Panc1 (cell line): ENCODE data around the gene UGT1A5. TPM values are rescaled to one million over a fixed set of nuclear protein-coding genes. Genes with fewer than 3 reads are reported as not detected.

Experiments used
- ATAC-seq: fragments of 200-7000 bp; cut with Tn5 transposase; 2 replicates; pipeline ENCODE4 v1.9.1; 2020; ENCODE audit warnings: mild to moderate bottlenecking, moderate library complexity
- BruUV-seq: library from RNA; stranded (reverse); fragments of 400-500 nt; replicated peaks from 2 replicates; lab custom pipeline; 2021; lab: Mats Ljungman, UMichigan
- CTCF ChIA-PET: fragments of 300-600 bp; sonication (Branson Sonifier 250); formaldehyde crosslinking; loops from one replicate; lab custom pipeline; 2022; ENCODE audit warnings: antibody characterized with exemption; lab: Charles Lee
- POLR2A ChIA-PET: fragments of 300-600 bp; sonication (Branson Sonifier 250); formaldehyde crosslinking; loops from one replicate; lab custom pipeline; 2022; ENCODE audit warnings: antibody characterized with exemption; lab: Charles Lee
- DNase-seq: peaks from one replicate; pipeline ENCODE4 v3.0.0-alpha.2; 2010; ENCODE audit warnings: low read depth, low spot score
- H3K27ac ChIP-seq: 2 replicates; pipeline ENCODE4 v1.5.1; 2011; ENCODE audit warnings: mild to moderate bottlenecking, low read length, inconsistent platforms
- H3K27me3 ChIP-seq: fragments of 200-500 bp; sonication (Bioruptor generic); 2 replicates; pipeline ENCODE4 v1.6.0; 2014; ENCODE audit warnings: low read length, inconsistent platforms; ENCODE audit not compliant: control insufficient read depth, insufficient read depth
- H3K36me3 ChIP-seq: fragments of 200-500 bp; sonication (Bioruptor generic); 2 replicates; pipeline ENCODE4 v1.5.1; 2014; ENCODE audit warnings: inconsistent platforms, mild to moderate bottlenecking, low read length, moderate library complexity; ENCODE audit not compliant: control insufficient read depth, insufficient read depth
- H3K4me1 ChIP-seq: 2 replicates; pipeline ENCODE4 v1.5.1; 2011; ENCODE audit warnings: inconsistent platforms, mild to moderate bottlenecking, low read length, moderate library complexity; ENCODE audit not compliant: control insufficient read depth, insufficient read depth
- H3K4me3 ChIP-seq, 2 experiments: 2 replicates each; pipeline ENCODE4 v1.5.1; 2011 to 2012; ENCODE audit warnings: low read depth in 2 of 2, low read length in 2 of 2, mild to moderate bottlenecking in 2 of 2, inconsistent platforms in 1 of 2, moderate library complexity in 1 of 2
- H3K9me3 ChIP-seq: fragments of 200-500 bp; sonication (Bioruptor generic); 2 replicates; pipeline ENCODE4 v1.5.1; 2014; ENCODE audit warnings: low read depth, mild to moderate bottlenecking, inconsistent platforms, low read length, moderate library complexity; ENCODE audit not compliant: control insufficient read depth, insufficient read depth
- CTCF ChIP-seq: fragments of 450-650 bp; IDR thresholded peaks from 2 replicates; pipeline ENCODE4 v1.5.1; 2017; ENCODE audit warnings: mild to moderate bottlenecking
- POLR2AphosphoS5 ChIP-seq: IDR thresholded peaks from 2 replicates; pipeline ENCODE4 v1.6.1; 2012; ENCODE audit warnings: mild to moderate bottlenecking, low read depth, low read length, moderate library complexity
- REST ChIP-seq, 2 experiments: IDR thresholded peaks; 2 replicates each; pipeline ENCODE4 v1.6.1; 2011 to 2012; ENCODE audit warnings: low read depth in 2 of 2, control low read depth in 1 of 2, low read length in 1 of 2, mild to moderate bottlenecking in 1 of 2, moderate library complexity in 1 of 2; ENCODE audit not compliant: insufficient read depth in 1 of 2
- SIN3A ChIP-seq: IDR thresholded peaks from 2 replicates; pipeline ENCODE4 v1.6.1; 2012; ENCODE audit warnings: low read depth, mild to moderate bottlenecking, low read length, moderate library complexity, borderline replicate concordance; ENCODE audit not compliant: insufficient read depth
- TCF7L2 ChIP-seq: IDR thresholded peaks from 2 replicates; pipeline ENCODE4 v1.6.1; 2011; ENCODE audit warnings: mild to moderate bottlenecking, low read depth, low read length, inconsistent platforms
- in situ Hi-C: cut with HindIII; loops from 2 replicates; pipeline ENCODE4 v1.10.0; 2016; ENCODE audit warnings: low sequenced_read_pairs, low pct_unique_long_range_greater_than_20kb
- intact Hi-C: fragments of 100-400 bp; cut with micrococcal nuclease; formaldehyde crosslinking; loops from one replicate; pipeline ENCODE4 v1.10.0; 2022; ENCODE audit not compliant: unreplicated experiment
- total RNA-seq: library from RNA; stranded (reverse); gene quantifications from one replicate; pipeline ENCODE4 v1.2.1, GENCODE V29; 2021; ENCODE audit not compliant: unreplicated experiment

The UGT1A5 gene
- total RNA-seq, 1 experiment from 2014 or later = not detected

GRCh38 chr2:233779722-233780121 lies 67.0 kb downstream of the UGT1A5 start:
- no peak for DNase-seq
- ChIA-PET POLR2A (no interaction called here), CTCF (no interaction called here)

GRCh38 chr2:233780771-233781170 lies 68.1 kb downstream of the UGT1A5 start:
- Histone ChIP-seq H3K4me1 (no peaks in the 10 kb centered on the region), H3K27me3 (no peaks in the 10 kb centered on the region), H3K27ac (no peak overlapping the region), H3K36me3 (no peaks in the 10 kb centered on the region), H3K4me3 (no peak overlapping the region), H3K9me3 (no peaks in the 10 kb centered on the region)
- ATAC-seq (no peak), DNase-seq (no peak)
- TF ChIP-seq POLR2AphosphoS5 = no peak
- TF ChIP-seq TCF7L2 = no peak
- TF ChIP-seq SIN3A = no peak
- no peak for TF ChIP-seq CTCF
- no peak for TF ChIP-seq REST (IDR thresholded peaks at IDR 0.05; ENCODE audit: insufficient read depth in 1 of 2, low read depth in 2 of 2, low read length in 1 of 2)
- BruUV-seq = no TSS peak
- ChIA-PET CTCF (no interaction called here), POLR2A (no interaction called here)
- intact Hi-C loops = no loop called here
- in situ Hi-C loops = no loop called here

More at GRCh38 chr2:233779722-233780121, 67.0 kb downstream of the UGT1A5 start:
- H3K4me3 ChIP-seq = no peak overlapping the region
- in situ Hi-C loops (no loop called here), intact Hi-C loops (no loop called here)
- H3K27ac ChIP-seq = no peak overlapping the region
- H3K27me3 ChIP-seq = no peaks in the 10 kb centered on the region
- no peak for ATAC-seq
- BruUV-seq = no TSS peak
- TF ChIP-seq SIN3A (no peak), REST (IDR thresholded peaks at IDR 0.05; ENCODE audit: insufficient read depth in 1 of 2, low read depth in 2 of 2, low read length in 1 of 2) (no peak), POLR2AphosphoS5 (no peak), TCF7L2 (no peak), CTCF (no peak)
- H3K36me3 ChIP-seq = no peaks in the 10 kb centered on the region
- no peaks in the 10 kb centered on the region for H3K4me1 ChIP-seq
- H3K9me3 ChIP-seq = no peaks in the 10 kb centered on the region
